Measurements from ENCODE around the gene BTC.

DNA sequence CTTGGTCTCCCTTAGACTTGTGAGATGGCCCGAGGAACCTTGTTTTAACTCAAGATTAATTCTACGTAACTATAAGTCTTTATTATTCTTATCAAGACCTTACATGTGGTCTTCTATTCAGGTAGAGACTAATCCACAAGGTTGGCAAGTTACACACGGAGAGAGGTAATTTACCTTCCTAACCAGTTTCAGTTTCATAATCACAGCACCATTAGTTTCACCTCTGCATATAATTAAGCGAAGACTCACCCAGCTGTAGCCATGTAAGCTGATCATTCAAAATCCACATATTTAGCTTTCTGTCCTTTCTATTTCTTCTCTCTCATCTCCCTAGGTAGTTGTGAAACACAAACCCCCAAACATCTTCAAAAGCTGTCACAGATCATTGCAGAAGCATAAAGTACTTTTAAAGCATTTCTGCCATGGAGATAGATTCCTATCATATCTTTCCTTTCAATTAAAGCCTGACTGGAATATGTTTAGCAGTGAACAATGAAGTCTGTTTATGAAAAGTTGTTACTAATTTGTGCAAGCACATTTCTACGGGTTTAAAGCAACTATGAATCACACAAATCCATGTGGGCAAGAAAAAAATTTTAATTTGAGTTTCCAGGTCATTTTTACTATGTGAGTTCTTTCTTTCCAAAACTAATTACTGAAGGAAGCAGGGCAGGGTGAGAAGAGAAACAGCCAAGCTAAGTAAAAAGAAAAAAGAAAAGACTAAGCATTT is 78.5 kb downstream of the BTC start:
- no peak for TF ChIP-seq CTCF (IDR thresholded peaks at IDR 0.05)
- TF ChIP-seq POLR2A (IDR thresholded peaks at IDR 0.05), result no peak

All from testis (tissue), 2 donors.